ENCODE measurements around the gene DPP10.

- no peak for TF ChIP-seq FOXM1 (IDR thresholded peaks at IDR 0.05; ENCODE audit: borderline replicate concordance)
- TF ChIP-seq, protein P1, sequence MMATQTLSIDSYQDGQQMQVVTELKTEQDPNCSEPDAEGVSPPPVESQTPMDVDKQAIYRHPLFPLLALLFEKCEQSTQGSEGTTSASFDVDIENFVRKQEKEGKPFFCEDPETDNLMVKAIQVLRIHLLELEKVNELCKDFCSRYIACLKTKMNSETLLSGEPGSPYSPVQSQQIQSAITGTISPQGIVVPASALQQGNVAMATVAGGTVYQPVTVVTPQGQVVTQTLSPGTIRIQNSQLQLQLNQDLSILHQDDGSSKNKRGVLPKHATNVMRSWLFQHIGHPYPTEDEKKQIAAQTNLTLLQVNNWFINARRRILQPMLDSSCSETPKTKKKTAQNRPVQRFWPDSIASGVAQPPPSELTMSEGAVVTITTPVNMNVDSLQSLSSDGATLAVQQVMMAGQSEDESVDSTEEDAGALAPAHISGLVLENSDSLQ (IDR thresholded peaks at IDR 0.05): no peak
- TF ChIP-seq ZNF384 (IDR thresholded peaks at IDR 0.05): no peak
- TF ChIP-seq FOXA1 (IDR thresholded peaks at IDR 0.05): no peak
- TF ChIP-seq FOXK2 (IDR thresholded peaks at IDR 0.05): no peak
- TF ChIP-seq ELF4 (IDR thresholded peaks at IDR 0.05): no peak
Observed at GRCh38 chr2:114684403-114684802, 242.0 kb downstream of the DPP10 start.
